Tibial nerve (tissue), 3 donors: ENCODE data around the gene CLIP2.

Source experiments
- POLR2A ChIP-seq, 2 donors: fragments of 450-650 bp; IDR thresholded peaks; one replicate each; pipeline ENCODE4 v1.6.1; 2017; ENCODE audit warnings: antibody characterized with exemption in 2 of 2, mild to moderate bottlenecking in 2 of 2, moderate library complexity in 2 of 2
- TF ChIP-seq, protein P1 (sequence below), 5 experiments: fragments of 200-600 bp in 3 of 5; fragments of 450-650 bp in 2 of 5; sonication (generic) in 3 of 5; IDR thresholded peaks; one replicate each; pipeline ENCODE4 v1.5.1; 2016 to 2019; ENCODE audit warnings: antibody characterized with exemption in 5 of 5, mild to moderate bottlenecking in 3 of 5, moderate library complexity in 2 of 5

DNA sequence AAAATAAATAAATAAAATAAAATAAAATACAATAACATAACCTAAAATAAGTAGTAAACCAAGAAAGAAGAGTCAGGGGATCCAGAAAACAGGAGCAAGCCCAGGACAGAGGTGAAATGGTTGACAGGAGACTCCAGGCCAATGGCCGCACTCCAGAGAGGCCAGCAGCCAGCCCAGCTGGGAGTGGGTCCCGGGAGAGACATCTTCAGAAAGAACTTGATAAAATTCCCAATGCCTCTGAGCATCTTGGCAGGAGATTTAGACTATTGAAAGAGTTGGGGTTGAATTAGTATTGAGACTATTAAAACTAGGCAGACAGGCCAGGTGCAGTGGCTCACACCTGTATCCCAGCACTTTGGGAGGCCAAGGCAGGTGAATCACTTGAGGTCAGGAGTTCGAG lies 62.6 kb downstream of the CLIP2 start:
- TF ChIP-seq, protein P1, sequence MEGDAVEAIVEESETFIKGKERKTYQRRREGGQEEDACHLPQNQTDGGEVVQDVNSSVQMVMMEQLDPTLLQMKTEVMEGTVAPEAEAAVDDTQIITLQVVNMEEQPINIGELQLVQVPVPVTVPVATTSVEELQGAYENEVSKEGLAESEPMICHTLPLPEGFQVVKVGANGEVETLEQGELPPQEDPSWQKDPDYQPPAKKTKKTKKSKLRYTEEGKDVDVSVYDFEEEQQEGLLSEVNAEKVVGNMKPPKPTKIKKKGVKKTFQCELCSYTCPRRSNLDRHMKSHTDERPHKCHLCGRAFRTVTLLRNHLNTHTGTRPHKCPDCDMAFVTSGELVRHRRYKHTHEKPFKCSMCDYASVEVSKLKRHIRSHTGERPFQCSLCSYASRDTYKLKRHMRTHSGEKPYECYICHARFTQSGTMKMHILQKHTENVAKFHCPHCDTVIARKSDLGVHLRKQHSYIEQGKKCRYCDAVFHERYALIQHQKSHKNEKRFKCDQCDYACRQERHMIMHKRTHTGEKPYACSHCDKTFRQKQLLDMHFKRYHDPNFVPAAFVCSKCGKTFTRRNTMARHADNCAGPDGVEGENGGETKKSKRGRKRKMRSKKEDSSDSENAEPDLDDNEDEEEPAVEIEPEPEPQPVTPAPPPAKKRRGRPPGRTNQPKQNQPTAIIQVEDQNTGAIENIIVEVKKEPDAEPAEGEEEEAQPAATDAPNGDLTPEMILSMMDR (IDR thresholded peaks at IDR 0.05), result no peak
- no peak for TF ChIP-seq POLR2A (IDR thresholded peaks at IDR 0.05)
